Peyer's patch (tissue), 4 donors: Measurements from ENCODE around the gene WSB1.

Source experiments
- POLR2A ChIP-seq, 2 donors: fragments of 450-650 bp; IDR thresholded peaks; one replicate each; pipeline ENCODE4 v1.5.1; 2017; ENCODE audit warnings: antibody characterized with exemption in 2 of 2, mild to moderate bottlenecking in 2 of 2, moderate library complexity in 2 of 2
- TF ChIP-seq, protein P1 (sequence below), 6 experiments: fragments of 450-650 bp in 4 of 6; fragments of 200-600 bp in 2 of 6; sonication (generic) in 1 of 6; IDR thresholded peaks; one replicate each; pipeline ENCODE4 v1.5.1; 2017 to 2019; ENCODE audit warnings: antibody characterized with exemption in 6 of 6, mild to moderate bottlenecking in 3 of 6, moderate library complexity in 1 of 6

DNA sequence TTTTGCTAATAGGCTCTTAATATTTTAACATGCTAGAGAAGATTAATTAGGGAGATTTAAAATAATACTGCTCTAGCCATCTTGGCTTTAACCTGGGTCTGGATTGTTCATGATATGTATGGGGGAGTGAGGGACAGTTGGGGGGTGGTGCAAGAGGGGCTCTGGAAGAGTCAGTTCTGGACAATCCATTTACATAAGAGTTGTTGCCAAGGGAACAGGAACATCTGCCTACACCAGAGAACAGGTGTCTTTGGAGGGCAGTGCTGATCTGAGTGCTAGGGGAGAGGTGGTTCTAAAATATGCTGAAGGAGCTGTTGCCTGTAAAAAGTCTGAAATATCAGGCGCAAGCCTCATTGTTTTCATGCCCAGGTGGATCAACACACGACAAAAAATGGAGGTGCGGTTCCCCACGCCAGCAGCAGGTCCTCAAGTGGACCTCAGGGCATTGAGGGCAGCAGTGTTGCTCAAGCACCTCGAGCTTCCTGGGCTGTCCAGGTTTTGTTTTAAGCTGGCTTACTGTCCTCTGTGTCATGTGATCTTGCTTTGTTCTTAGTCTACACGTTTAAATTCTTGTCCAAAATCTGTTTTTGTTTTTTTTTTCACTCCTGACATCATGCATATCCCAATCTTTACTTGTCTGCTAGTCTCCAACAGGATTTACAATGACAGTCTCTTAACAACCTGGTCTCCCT lies 25.4 kb upstream of the WSB1 start:
- TF ChIP-seq, protein P1, sequence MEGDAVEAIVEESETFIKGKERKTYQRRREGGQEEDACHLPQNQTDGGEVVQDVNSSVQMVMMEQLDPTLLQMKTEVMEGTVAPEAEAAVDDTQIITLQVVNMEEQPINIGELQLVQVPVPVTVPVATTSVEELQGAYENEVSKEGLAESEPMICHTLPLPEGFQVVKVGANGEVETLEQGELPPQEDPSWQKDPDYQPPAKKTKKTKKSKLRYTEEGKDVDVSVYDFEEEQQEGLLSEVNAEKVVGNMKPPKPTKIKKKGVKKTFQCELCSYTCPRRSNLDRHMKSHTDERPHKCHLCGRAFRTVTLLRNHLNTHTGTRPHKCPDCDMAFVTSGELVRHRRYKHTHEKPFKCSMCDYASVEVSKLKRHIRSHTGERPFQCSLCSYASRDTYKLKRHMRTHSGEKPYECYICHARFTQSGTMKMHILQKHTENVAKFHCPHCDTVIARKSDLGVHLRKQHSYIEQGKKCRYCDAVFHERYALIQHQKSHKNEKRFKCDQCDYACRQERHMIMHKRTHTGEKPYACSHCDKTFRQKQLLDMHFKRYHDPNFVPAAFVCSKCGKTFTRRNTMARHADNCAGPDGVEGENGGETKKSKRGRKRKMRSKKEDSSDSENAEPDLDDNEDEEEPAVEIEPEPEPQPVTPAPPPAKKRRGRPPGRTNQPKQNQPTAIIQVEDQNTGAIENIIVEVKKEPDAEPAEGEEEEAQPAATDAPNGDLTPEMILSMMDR (IDR thresholded peaks at IDR 0.05), result no peak
- TF ChIP-seq POLR2A (IDR thresholded peaks at IDR 0.05), result no peak
